GM18517 (cell line): ENCODE measurements around the gene PAPSS2.

Experiments
- ATAC-seq: cut with Tn5 transposase; IDR thresholded peaks from one replicate; pipeline ENCODE4 v1.9.1; 2021; ENCODE audit warnings: mild to moderate bottlenecking, moderate library complexity; ENCODE audit not compliant: unreplicated experiment

The PAPSS2 gene

GRCh38 chr10:87669752-87670151 lies 10.1 kb downstream of the PAPSS2 start:
- ATAC-seq, result no peak

GRCh38 chr10:87670586-87670985 lies 10.9 kb downstream of the PAPSS2 start:
- ATAC-seq, result no peak

GRCh38 chr10:87671139-87671815 lies 11.6 kb downstream of the PAPSS2 start:
- ATAC-seq, result no peak

GRCh38 chr10:87672551-87672950 lies 12.9 kb downstream of the PAPSS2 start:
- ATAC-seq, result no peak

GRCh38 chr10:87674943-87675342 lies 15.3 kb downstream of the PAPSS2 start:
- no peak for ATAC-seq

- ATAC-seq, result no peak
Observed at GRCh38 chr10:87675396-87676376, 16.0 kb downstream of the PAPSS2 start.

GRCh38 chr10:87677595-87677994 lies 17.9 kb downstream of the PAPSS2 start:
- no peak for ATAC-seq

GRCh38 chr10:87678302-87678701 lies 18.6 kb downstream of the PAPSS2 start:
- no peak for ATAC-seq

- ATAC-seq, result no peak
Observed at GRCh38 chr10:87683356-87683755, 23.7 kb downstream of the PAPSS2 start.

DNA sequence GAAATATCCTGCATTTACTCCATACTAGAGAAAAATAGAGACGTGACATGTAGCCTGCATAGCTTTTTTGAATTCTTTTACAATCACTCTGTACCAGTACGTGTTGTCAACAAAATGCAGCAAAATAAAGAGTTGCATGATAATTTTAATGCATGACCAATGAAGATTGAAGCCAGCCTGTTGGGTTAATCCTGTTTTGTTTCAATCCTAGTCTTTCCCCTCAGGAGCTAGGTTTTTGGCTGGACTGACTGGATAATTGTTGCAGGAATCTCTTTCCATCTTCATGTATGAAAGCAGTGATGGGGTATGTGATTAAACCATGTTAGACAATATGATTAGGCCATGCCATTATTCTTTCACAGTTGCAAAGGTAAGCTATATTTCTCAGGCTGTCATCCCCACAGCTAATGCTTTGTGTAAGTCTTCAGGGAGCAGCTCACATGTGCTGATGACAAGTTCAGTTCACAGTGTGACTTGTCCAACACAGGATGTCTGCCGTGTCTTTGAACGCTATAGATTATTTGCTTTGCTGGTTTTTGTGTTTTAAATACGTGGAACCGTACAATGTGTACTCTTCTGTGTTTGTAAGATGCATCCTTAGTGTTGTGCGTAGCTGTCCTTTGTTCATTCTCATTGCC lies 24.4 kb downstream of the PAPSS2 start:
- no peak for ATAC-seq

DNA sequence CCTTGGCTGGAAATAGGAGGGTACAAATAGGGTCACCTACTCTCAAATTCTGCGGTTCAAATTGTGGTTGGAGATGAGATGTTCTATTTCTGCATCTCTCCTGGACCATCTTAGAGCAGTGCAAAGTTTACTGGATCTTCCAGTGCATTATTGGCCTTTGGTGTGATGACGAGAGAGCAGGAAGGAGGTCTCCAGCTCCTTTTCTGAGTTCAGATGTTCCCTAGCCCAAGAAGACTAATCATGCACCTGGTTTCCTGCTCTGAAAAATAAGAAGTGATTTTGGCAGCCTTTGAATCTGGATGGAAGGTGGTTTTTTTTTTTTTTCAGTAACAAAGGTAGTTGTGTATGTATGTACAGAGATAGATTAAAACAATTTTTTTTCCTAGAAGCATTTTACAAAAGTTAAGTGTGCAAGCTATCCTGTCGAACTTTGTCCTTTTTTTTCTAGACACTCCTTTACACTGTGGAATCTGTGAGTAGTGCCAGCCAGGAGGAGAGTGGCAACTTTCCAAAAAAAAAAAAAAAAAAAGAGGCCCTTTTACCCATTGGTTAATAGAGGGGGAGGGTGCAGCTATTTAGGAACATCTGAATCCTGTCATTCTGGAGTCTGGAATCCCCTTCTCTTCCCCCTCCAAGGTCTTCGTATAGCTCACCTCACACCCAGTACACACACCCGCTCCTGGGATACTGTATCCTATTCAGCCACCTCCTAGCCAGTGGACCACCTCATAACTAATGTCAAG lies 26.3 kb downstream of the PAPSS2 start:
- no peak for ATAC-seq

DNA sequence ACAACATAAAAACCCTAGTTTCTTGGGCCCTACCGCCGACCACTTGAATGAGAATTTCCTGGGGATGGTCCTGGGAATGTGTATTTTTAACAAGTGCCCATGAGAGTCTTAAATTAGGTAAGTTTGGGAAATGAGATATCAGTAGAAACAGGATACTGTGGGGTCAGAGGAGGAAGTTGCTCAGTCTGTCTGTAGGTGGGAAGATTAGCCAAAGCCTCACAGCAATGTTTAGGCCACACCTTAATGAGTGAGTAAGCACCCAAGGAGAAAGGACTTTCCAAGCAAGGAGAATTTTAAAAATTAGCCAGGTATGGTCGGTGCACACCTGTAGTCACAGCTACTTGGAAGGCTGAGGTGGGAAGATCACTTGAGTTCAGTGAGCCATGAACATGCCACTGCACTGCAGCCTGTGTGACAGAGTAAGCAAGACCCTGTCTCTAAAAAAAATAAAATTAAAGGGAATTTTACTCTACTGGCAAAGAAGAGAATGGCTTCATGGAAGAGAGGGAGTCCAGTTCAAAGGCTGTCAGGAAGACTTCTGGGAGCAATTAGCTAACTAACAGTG lies 31.9 kb downstream of the PAPSS2 start:
- ATAC-seq, result no peak

GRCh38 chr10:87692956-87693484 lies 33.3 kb downstream of the PAPSS2 start:
- no peak for ATAC-seq

DNA sequence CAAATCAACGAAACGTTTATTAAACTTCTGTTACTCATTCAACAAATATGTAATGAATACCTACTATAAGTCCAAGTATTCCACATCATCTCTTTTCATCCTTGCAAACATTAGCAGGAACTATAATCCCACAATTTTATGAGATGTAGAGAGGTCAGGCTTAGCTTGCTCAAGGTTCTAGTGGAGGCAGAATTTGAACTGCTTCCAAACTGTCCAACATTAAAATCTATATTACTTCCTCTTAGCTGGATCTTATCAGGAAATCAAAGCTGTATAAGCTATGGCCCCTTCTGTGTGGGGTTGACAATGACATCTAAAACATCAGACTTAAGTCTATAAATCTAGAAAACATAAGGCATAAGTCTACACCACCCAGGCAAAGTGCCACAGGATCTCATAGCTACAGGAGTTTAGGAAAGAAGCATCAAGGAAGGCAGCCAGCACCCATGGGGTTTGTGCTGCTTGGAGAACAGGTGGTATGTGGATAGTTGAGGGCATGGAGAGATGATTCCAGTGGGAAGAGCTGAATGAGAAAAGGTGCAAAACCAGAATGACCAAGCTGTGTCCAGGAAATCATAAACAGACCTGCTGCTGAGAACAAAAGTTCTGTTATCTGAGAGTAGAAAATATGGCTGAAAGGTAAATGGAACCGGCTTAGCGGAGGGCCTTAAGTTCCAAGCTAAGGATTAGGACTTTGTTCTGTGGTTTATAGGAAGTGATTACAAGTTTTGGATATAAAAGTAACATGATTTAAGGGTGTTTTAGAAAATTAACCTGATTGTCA lies 34.5 kb downstream of the PAPSS2 start:
- ATAC-seq, result no peak

GRCh38 chr10:87695074-87695473 lies 35.4 kb downstream of the PAPSS2 start:
- ATAC-seq, result no peak

DNA sequence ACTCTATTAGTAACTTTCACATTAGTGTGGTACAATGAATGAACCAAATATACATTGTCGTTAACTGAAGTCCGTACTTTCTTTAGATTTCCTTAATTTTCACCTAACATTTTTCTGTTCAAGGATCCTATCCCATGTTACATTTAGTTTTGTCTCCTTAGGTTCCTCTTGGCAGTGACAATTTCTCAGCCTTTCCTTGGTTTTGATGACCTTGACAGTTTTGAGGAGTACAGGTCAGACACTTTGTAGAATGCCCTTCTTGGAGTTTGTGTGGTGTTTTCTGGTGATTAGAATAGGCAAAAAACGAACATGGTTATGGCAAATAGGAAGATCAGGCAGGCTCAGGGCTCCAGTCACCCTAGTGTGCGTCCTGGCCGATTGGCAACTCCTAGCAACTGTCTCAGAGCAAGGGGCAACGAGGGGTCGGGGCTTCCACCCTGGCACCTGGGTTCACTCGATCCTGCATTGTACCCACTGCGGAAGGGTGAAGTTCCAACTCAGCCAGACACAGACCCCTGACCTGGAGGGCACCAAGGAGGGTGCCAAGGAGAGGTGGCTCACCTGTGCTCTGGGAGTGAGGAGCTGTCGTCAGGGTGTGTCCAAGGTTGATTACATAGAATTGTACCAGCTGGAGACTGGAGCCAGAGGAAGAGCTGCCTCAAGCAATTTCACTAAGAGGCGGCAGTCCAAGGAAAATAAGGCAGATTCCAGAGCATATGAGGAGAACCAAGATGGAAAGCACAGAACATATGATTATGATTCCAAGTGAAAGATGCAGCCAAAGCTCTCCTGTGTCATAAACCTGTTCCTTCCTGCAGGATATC lies 37.5 kb downstream of the PAPSS2 start:
- ATAC-seq, result no peak

- no peak for ATAC-seq
Observed at GRCh38 chr10:87700031-87700796, 40.5 kb downstream of the PAPSS2 start.
